ENCODE results near the gene CACNA1B.

The CACNA1B gene

DNA sequence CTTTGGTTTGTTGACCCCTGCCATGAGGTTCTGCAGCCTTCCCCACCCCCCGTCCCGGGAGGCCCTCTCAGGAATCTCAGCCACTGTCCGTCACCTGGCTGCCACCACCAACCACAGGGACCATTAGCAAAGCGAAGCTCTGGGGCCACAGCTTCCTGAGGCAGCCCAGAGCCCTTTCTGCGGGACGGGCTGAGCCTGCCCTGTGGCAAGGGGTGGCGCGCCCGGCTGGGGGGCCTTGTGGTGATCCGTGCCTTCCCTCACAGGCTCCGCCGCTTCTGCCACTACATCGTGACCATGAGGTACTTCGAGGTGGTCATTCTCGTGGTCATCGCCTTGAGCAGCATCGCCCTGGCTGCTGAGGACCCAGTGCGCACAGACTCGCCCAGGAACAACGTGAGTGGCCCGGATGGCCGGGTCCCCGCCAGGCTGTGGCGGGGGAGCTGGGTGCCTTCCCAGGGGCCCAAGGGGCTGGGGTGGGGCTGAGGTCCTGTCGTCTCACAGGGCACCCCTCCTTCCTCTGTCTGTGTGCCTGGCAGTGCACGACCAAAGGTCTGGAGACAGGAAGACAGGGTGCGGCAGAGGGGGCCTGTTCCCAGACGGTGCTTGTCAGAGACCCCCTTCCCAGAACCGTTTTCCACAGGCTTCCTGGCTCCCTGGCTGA lies 169.2 kb downstream of the CACNA1B start:
- H3K4me3 ChIP-seq (ENCODE audit: low read length), result no peak overlapping the region
- H3K27me3 ChIP-seq (ENCODE audit: control insufficient read depth, insufficient read depth, low read length), result no peaks in the 10 kb centered on the region
- WGBS (ENCODE audit: insufficient coverage, insufficient read length), result no CpG with 5 or more reads among the region's 29 CpGs
- H3K9me3 ChIP-seq (ENCODE audit: control insufficient read depth, insufficient read depth, low read length), result no peaks in the 10 kb centered on the region
- DNase-seq (ENCODE audit: low read depth, low spot score), result no peak
- H3K4me1 ChIP-seq (ENCODE audit: control insufficient read depth, insufficient read depth, low read length), result no peaks in the 10 kb centered on the region; the same call in 1 of the 2 replicates
- no peak overlapping the region for H3K27ac ChIP-seq (ENCODE audit: low read length)
- H3K36me3 ChIP-seq (ENCODE audit: control insufficient read depth, insufficient read depth, low read length), result no peaks in the 10 kb centered on the region; the same call in 1 of the 2 replicates

DNA sequence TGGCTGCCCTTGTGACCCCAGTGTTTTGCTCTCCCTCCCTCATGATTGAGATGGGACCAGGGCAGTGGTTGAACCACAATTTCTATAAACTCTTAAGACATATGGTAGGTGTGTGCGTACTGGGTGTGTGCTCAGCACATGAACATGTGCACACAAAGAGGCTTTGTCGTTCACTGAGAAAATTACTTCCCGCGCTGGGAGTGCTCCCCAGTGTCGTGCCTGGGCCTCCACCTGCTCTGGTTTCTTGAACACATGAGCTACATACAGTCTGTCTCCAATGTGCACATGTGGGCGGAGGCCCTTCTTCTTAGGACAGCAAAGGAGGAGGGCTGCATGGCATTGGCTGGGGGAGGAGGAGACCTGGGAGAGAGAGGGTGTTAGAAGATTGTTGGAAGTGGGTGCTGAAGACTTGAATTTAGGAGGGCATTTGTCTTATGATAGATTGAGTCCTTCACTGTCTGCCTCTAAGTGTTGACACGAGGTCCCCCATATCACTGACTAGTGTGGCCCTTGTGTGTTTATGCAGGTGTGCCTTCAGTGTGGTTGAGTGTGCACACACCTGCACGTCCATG lies 170.0 kb downstream of the CACNA1B start:
- DNase-seq (ENCODE audit: low read depth, low spot score), result no peak
- Histone ChIP-seq H3K4me3 (ENCODE audit: low read length) (no peak overlapping the region), H3K27ac (ENCODE audit: low read length) (no peak overlapping the region), H3K27me3 (ENCODE audit: control insufficient read depth, insufficient read depth, low read length) (no peaks in the 10 kb centered on the region), H3K36me3 (ENCODE audit: control insufficient read depth, insufficient read depth, low read length) (no peaks in the 10 kb centered on the region; the same call in 1 of the 2 replicates), H3K4me1 (ENCODE audit: control insufficient read depth, insufficient read depth, low read length) (no peaks in the 10 kb centered on the region; the same call in 1 of the 2 replicates), H3K9me3 (ENCODE audit: control insufficient read depth, insufficient read depth, low read length) (no peaks in the 10 kb centered on the region)
- no CpG with 5 or more reads among the region's 8 CpGs for WGBS (ENCODE audit: insufficient coverage, insufficient read length)

DNA sequence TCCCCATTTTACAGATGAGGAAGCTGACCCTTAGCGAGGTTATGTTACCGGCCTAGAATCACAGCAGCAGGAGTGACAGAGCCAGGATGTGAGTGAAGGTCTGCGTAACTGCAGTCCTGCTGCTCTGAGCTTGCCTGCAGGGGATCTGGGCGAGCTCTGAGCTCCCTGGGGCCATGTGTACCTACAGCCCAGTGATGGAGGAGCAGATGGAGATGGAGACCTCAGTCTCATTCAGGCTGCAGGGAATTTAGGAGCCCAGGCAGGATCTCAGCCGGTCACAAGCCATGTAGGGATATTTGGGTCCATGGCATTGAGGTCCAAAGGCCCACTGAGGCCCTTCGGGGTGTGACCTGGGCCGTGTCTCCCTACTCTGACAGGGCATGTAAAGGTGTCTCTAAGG lies 170.6 kb downstream of the CACNA1B start:
- DNase-seq (ENCODE audit: low read depth, low spot score), result no peak
- H3K27me3 ChIP-seq (ENCODE audit: control insufficient read depth, insufficient read depth, low read length), result no peaks in the 10 kb centered on the region
- H3K27ac ChIP-seq (ENCODE audit: low read length), result no peak overlapping the region
- no peaks in the 10 kb centered on the region for H3K9me3 ChIP-seq (ENCODE audit: control insufficient read depth, insufficient read depth, low read length)
- H3K4me1 ChIP-seq (ENCODE audit: control insufficient read depth, insufficient read depth, low read length), result no peaks in the 10 kb centered on the region; the same call in 1 of the 2 replicates
- no peaks in the 10 kb centered on the region; the same call in 1 of the 2 replicates for H3K36me3 ChIP-seq (ENCODE audit: control insufficient read depth, insufficient read depth, low read length)
- no peak overlapping the region for H3K4me3 ChIP-seq (ENCODE audit: low read length)
- WGBS (ENCODE audit: insufficient coverage, insufficient read length), result no CpG with 5 or more reads among the region's 7 CpGs

DNA sequence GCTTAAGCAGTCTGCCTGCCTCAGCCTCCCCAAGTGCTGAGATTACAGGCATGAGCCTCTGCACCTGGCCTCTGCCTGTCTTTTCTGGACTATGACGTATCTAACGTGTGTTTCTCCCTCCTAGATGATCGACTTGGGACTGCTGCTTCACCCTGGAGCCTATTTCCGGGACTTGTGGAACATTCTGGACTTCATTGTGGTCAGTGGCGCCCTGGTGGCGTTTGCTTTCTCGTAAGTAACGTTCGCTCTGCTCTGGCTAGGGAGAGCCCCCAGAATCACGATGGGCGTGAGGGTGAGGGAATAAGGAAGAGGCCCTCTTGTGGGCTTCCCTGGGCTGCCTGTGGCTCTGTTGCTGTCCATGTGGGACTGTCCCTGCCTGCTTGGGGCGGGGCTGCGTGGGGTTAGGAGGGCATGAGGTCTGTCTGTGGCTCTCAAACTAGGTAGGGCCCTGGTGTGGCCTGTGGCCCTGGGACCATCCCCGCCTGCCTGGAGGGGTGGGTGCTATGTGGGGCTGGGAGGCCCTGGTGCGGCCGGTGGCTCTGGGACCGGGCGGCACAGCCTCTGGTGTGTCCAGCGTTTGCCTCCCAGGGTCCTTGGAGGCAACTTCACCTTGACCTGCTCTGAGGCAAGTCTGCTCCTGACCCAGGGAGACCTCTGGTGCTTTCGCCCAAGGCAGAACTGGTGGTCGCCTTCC lies 171.7 kb downstream of the CACNA1B start:
- no CpG with 5 or more reads among the region's 21 CpGs for WGBS (ENCODE audit: insufficient coverage, insufficient read length)
- Histone ChIP-seq H3K4me3 (ENCODE audit: low read length) (no peak overlapping the region), H3K9me3 (ENCODE audit: control insufficient read depth, insufficient read depth, low read length) (no peaks in the 10 kb centered on the region), H3K4me1 (ENCODE audit: control insufficient read depth, insufficient read depth, low read length) (no peaks in the 10 kb centered on the region; the same call in 1 of the 2 replicates), H3K27me3 (ENCODE audit: control insufficient read depth, insufficient read depth, low read length) (no peaks in the 10 kb centered on the region), H3K36me3 (ENCODE audit: control insufficient read depth, insufficient read depth, low read length) (no peaks in the 10 kb centered on the region; the same call in 1 of the 2 replicates), H3K27ac (ENCODE audit: low read length) (no peak overlapping the region)
- no peak for DNase-seq (ENCODE audit: low read depth, low spot score)

DNA sequence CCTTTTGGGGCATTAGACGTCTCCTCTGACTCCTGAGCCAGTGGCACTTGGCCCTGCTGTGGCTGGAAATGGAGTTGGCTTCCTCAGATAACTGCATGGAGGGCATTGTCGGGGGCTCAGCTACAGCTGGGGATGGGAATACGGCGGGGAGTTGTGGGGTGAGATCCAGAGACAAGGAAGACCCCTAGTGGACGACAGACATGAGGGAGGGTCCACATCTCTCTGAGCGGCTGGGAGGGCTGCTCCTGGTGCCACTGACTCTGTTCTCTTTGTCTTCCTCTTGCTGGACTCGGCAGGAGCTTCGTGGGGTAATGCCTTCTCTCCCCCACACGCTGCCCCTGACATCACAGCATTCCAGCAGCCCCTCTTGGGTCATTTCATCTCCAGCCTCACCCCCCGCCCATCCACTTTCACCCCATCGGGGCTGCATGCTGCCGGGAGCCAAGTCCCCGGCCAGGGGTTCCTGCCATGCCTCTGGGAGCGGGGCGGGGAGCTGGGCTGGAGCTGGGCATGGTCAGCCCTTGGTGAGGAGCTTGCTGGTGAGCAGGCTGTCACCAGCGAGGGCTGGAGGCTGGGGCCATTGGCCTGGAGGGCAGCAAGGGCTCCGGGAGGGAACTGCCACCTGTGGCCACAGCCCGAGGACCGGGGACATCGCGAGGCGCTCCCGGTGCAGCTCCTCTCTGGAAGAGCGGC lies 172.3 kb downstream of the CACNA1B start:
- no CpG with 5 or more reads among the region's 24 CpGs for WGBS (ENCODE audit: insufficient coverage, insufficient read length)
- Histone ChIP-seq H3K4me1 (ENCODE audit: control insufficient read depth, insufficient read depth, low read length) (no peaks in the 10 kb centered on the region; the same call in 1 of the 2 replicates), H3K9me3 (ENCODE audit: control insufficient read depth, insufficient read depth, low read length) (no peaks in the 10 kb centered on the region), H3K4me3 (ENCODE audit: low read length) (no peak overlapping the region), H3K36me3 (ENCODE audit: control insufficient read depth, insufficient read depth, low read length) (no peaks in the 10 kb centered on the region; the same call in 1 of the 2 replicates), H3K27me3 (ENCODE audit: control insufficient read depth, insufficient read depth, low read length) (no peaks in the 10 kb centered on the region), H3K27ac (ENCODE audit: low read length) (no peak overlapping the region)
- no peak for DNase-seq (ENCODE audit: low read depth, low spot score)

DNA sequence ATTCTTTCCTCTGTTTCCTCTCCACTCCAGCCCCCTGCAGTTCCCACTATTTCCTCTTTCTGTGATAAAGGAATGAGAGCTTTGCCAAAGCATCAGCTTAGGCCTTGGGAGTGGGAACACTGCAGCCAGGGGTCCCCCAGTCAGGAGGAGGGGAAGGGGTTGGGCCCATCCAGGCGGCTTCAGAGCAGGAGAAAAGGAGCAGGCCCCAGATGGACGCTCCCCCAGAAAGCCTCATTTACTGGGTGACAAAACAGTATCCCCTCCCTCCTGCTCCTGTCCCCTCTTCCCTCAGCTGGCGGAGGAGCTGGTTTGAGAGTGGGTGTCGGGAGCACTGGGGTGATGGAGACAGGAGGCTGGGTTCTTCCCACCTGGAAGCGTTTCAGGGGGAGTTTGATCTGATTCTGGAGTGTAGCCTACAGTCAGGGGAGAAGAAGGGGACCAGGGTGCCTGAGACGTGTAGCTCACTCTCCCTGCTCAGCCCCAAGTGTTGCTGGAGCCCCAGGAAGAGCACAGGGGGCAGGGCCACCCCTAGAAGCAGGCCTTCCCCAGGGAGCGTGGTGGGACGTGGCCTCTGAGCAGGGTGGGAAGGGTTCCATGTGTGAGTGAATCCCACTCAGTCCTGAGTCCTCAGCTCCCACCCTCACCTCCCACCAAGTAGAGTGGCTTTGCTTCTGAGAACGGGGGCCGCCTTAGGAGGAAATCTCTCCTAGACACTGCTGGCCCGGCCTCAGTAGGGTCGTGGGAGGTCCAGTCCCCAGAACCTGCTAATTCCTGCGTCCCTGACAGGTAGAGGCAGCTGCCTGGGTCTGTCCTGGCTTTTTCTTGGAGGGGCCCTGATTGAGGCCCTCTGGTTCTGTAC lies 173.1 kb downstream of the CACNA1B start:
- Histone ChIP-seq H3K27ac (ENCODE audit: low read length) (no peak overlapping the region), H3K27me3 (ENCODE audit: control insufficient read depth, insufficient read depth, low read length) (no peaks in the 10 kb centered on the region)
- WGBS (ENCODE audit: insufficient coverage, insufficient read length), result no CpG with 5 or more reads among the region's 13 CpGs

DNA sequence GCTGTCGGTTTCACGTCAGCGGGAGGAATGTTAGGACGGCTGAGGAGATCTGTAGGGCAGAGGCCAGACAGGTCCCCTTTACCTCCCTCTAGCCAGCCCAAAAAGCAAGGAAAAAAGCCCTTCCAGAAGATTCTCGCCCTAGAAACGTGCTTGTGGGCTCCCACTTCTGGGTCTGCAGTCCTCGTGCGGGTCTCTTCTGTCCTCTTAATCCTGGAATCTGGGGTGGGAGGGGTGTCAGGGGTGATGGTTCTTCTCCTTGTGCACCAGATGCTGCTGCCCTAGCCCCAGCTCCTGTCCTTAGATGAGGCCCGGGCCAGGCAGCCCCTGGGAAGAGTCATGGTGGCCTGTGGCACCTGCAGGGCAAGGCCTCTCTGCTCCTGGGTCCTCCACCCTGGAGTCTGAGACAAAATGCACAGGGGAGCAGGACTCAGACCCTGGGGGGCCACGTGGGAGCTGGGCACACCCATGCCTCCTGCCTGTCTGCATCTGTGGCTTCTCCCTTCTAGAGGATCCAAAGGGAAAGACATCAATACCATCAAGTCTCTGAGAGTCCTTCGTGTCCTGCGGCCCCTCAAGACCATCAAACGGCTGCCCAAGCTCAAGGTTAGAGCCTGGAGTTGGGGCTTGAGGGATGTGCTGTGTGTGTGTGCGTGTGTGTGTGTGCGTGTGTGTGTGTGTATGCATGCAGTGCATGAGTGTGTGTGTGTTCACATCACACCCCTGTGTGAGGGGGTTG lies 174.2 kb downstream of the CACNA1B start:
- H3K4me1 ChIP-seq (ENCODE audit: control insufficient read depth, insufficient read depth, low read length), result no peaks in the 10 kb centered on the region; the same call in 1 of the 2 replicates
- H3K9me3 ChIP-seq (ENCODE audit: control insufficient read depth, insufficient read depth, low read length), result no peaks in the 10 kb centered on the region
- no peak overlapping the region for H3K27ac ChIP-seq (ENCODE audit: low read length)
- DNase-seq (ENCODE audit: low read depth, low spot score), result no peak
- no peak overlapping the region for H3K4me3 ChIP-seq (ENCODE audit: low read length)
- no peaks in the 10 kb centered on the region; the same call in 1 of the 2 replicates for H3K36me3 ChIP-seq (ENCODE audit: control insufficient read depth, insufficient read depth, low read length)
- WGBS (ENCODE audit: insufficient coverage, insufficient read length), result no CpG with 5 or more reads among the region's 15 CpGs
- no peaks in the 10 kb centered on the region for H3K27me3 ChIP-seq (ENCODE audit: control insufficient read depth, insufficient read depth, low read length)

More for the DNA sequence above, 173.1 kb downstream of the CACNA1B start:
- Histone ChIP-seq H3K4me1 (ENCODE audit: control insufficient read depth, insufficient read depth, low read length) (no peaks in the 10 kb centered on the region; the same call in 1 of the 2 replicates), H3K4me3 (ENCODE audit: low read length) (no peak overlapping the region), H3K36me3 (ENCODE audit: control insufficient read depth, insufficient read depth, low read length) (no peaks in the 10 kb centered on the region; the same call in 1 of the 2 replicates), H3K9me3 (ENCODE audit: control insufficient read depth, insufficient read depth, low read length) (no peaks in the 10 kb centered on the region)
- no peak for DNase-seq (ENCODE audit: low read depth, low spot score)

DNA sequence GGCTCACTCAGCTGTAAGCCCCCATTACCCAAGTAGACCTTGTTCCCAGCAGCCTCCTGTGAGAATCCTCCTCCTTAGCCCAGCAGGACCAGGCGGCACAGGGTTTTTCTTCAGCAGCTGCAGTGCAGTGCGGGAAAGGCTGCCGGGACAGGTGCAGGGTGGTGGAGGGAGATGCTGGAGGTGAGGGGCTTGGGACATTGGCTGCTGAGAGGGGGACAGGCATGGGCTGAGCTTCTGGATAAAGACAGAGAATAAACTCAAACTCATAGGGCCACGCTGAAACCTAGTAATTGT lies 174.7 kb downstream of the CACNA1B start:
- Histone ChIP-seq H3K27me3 (ENCODE audit: control insufficient read depth, insufficient read depth, low read length) (no peaks in the 10 kb centered on the region), H3K9me3 (ENCODE audit: control insufficient read depth, insufficient read depth, low read length) (no peaks in the 10 kb centered on the region), H3K4me3 (ENCODE audit: low read length) (no peak overlapping the region), H3K4me1 (ENCODE audit: control insufficient read depth, insufficient read depth, low read length) (no peaks in the 10 kb centered on the region), H3K27ac (ENCODE audit: low read length) (no peak overlapping the region), H3K36me3 (ENCODE audit: control insufficient read depth, insufficient read depth, low read length) (no peaks in the 10 kb centered on the region; the same call in 1 of the 2 replicates)
- no CpG with 5 or more reads among the region's 4 CpGs for WGBS (ENCODE audit: insufficient coverage, insufficient read length)
- DNase-seq (ENCODE audit: low read depth, low spot score), result no peak

DNA sequence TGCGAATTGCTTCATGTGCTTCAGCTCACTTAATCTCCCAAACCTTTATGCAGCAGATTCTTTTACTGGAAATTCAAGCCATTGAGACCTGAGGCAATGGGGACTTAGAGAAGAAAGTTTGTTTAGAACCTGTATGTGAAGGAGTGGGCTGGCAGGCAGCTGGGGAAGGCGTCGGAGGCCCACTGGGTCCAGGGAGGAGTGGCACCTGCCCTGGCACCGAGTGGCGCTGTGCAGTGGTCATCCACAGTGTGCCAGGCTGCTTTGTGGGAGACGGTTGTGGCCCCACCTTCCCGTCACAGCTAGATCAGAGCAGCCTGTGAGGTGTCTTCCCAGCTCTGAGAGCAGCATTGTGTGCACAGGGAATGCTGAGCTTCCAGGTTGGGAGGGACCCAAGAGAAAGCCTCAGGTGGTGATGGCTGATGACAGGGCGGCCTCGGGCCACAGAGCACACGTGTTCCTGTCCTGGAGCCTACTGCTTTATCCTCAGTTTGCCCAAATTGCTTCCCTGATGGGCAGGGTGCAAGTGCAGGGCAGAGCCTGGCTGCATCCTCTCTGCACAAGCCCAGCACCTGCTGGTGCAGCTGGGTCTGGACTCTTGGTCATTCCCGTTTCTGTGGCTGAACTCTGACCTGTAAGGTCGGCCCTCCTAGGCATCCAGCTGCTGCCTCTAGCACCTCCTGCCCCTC lies 175.2 kb downstream of the CACNA1B start:
- WGBS (ENCODE audit: insufficient coverage, insufficient read length), result no CpG with 5 or more reads among the region's 12 CpGs
- Histone ChIP-seq H3K27ac (ENCODE audit: low read length) (no peak overlapping the region), H3K4me1 (ENCODE audit: control insufficient read depth, insufficient read depth, low read length) (no peaks in the 10 kb centered on the region), H3K9me3 (ENCODE audit: control insufficient read depth, insufficient read depth, low read length) (no peaks in the 10 kb centered on the region), H3K4me3 (ENCODE audit: low read length) (no peak overlapping the region), H3K27me3 (ENCODE audit: control insufficient read depth, insufficient read depth, low read length) (no peaks in the 10 kb centered on the region), H3K36me3 (ENCODE audit: control insufficient read depth, insufficient read depth, low read length) (peaks cover 3% of the 10 kb centered on the region)
- no peak for DNase-seq (ENCODE audit: low read depth, low spot score)

Data from iPS DF 6.9 (cell line).